MM.1S (cell line): ENCODE data around the gene PIGU.

Source experiments
- DNase-seq: peaks from one replicate; pipeline ENCODE4 v3.0.0-alpha.2; 2015
- H2AFZ ChIP-seq: fragments of 300-600 bp; sonication (generic); 2 replicates; pipeline ENCODE4 v1.6.0; 2016; ENCODE audit warnings: antibody characterized with exemption, low read length
- H3F3A ChIP-seq: fragments of 300-600 bp; sonication (generic); 2 replicates; pipeline ENCODE4 v1.6.1; 2016; ENCODE audit warnings: mild to moderate bottlenecking, antibody characterized with exemption, low read length, moderate library complexity, mixed read lengths; ENCODE audit not compliant: insufficient read depth
- H3K27ac ChIP-seq: fragments of 300-600 bp; sonication (generic); 2 replicates; pipeline ENCODE4 v1.5.1; 2016; ENCODE audit warnings: mild to moderate bottlenecking, low read length
- H3K27me3 ChIP-seq: fragments of 300-600 bp; sonication (generic); replicated peaks from 2 replicates; pipeline ENCODE4 v1.6.0; 2016; ENCODE audit warnings: low read length; ENCODE audit not compliant: insufficient read depth
- H3K36me3 ChIP-seq: fragments of 300-600 bp; sonication (generic); replicated peaks from 2 replicates; pipeline ENCODE4 v1.6.1; 2016; ENCODE audit warnings: mild to moderate bottlenecking, low read length, mixed read lengths; ENCODE audit not compliant: insufficient read depth
- H3K4me1 ChIP-seq: fragments of 300-600 bp; sonication (generic); 2 replicates; pipeline ENCODE4 v1.6.1; 2016; ENCODE audit warnings: low read length, mixed read lengths
- H3K4me2 ChIP-seq: fragments of 300-600 bp; sonication (generic); 2 replicates; pipeline ENCODE4 v1.6.0; 2016; ENCODE audit warnings: low read depth, low read length
- H3K4me3 ChIP-seq: fragments of 300-600 bp; sonication (generic); 2 replicates; pipeline ENCODE4 v1.5.1; 2016; ENCODE audit warnings: low read length, mixed read lengths
- H3K79me2 ChIP-seq: fragments of 300-600 bp; sonication (generic); 2 replicates; pipeline ENCODE4 v1.6.1; 2016; ENCODE audit warnings: mixed run types, low read length, mixed read lengths
- H3K9ac ChIP-seq: fragments of 300-600 bp; sonication (generic); 2 replicates; pipeline ENCODE4 v1.6.1; 2016; ENCODE audit warnings: low read length, mixed read lengths
- H3K9me2 ChIP-seq: fragments of 300-600 bp; sonication (generic); replicated peaks from 2 replicates; pipeline ENCODE4 v1.6.1; 2016; ENCODE audit warnings: mild to moderate bottlenecking, low read length, mixed read lengths; ENCODE audit not compliant: insufficient read depth
- H3K9me3 ChIP-seq: fragments of 300-600 bp; sonication (generic); replicated peaks from 2 replicates; pipeline ENCODE4 v1.6.1; 2016; ENCODE audit warnings: mild to moderate bottlenecking, low read length, mixed read lengths; ENCODE audit not compliant: insufficient read depth
- H4K20me1 ChIP-seq: fragments of 300-600 bp; sonication (generic); 2 replicates; pipeline ENCODE4 v1.6.1; 2016; ENCODE audit warnings: mild to moderate bottlenecking, low read length, moderate library complexity, mixed read lengths; ENCODE audit not compliant: insufficient read depth
- EZH2 ChIP-seq: fragments of 300-600 bp; sonication (generic); optimal IDR thresholded peaks from 2 replicates; pipeline ENCODE3; 2017; ENCODE audit warnings: low read depth, mild to moderate bottlenecking, antibody characterized with exemption, low read length, mixed read lengths
- EZH2phosphoT487 ChIP-seq: fragments of 300-600 bp; sonication (generic); IDR thresholded peaks from 2 replicates; pipeline ENCODE4 v1.6.1; 2018; ENCODE audit warnings: antibody characterized with exemption, low read length
- TF ChIP-seq, protein P1 (sequence below): fragments of 300-600 bp; sonication (generic); IDR thresholded peaks from 2 replicates; pipeline ENCODE4 v1.5.1; 2016; ENCODE audit warnings: antibody characterized with exemption, low read length, mixed read lengths

PIGU gene

DNA sequence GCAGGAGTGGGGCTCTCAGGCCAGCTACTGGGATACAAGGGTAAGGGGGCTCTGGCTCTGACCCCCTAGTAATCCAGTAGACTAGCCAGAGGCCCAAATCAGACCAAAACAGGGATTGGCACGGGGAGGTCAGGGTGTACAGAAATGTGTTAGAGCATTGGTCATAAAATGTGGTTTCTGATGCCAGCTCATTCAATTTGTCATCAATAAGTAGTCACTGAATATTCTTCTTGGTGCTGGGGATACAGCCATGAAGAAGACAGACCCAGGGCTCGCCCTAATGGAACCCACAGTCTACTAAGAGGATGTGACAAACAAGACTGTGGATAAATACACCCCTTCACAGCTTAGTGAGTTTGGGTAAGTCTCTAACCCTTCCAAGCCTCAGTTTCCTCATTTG, 107.3 kb downstream of the PIGU start:
- no peaks in the 10 kb centered on the region for H3F3A ChIP-seq
- H3K9me3 ChIP-seq = no peaks in the 10 kb centered on the region
- no peaks in the 10 kb centered on the region for H3K79me2 ChIP-seq
- no peak overlapping the region for H3K27ac ChIP-seq
- no peak overlapping the region for H3K4me3 ChIP-seq
- no peak for DNase-seq
- no peaks in the 10 kb centered on the region for H3K36me3 ChIP-seq
- H3K27me3 ChIP-seq = no peaks in the 10 kb centered on the region
- H2AFZ ChIP-seq = no peak overlapping the region
- no peaks in the 10 kb centered on the region for H4K20me1 ChIP-seq
- no peaks in the 10 kb centered on the region for H3K9me2 ChIP-seq
- H3K9ac ChIP-seq = no peak overlapping the region
- no peak overlapping the region for H3K4me2 ChIP-seq
- TF ChIP-seq, protein P1, sequence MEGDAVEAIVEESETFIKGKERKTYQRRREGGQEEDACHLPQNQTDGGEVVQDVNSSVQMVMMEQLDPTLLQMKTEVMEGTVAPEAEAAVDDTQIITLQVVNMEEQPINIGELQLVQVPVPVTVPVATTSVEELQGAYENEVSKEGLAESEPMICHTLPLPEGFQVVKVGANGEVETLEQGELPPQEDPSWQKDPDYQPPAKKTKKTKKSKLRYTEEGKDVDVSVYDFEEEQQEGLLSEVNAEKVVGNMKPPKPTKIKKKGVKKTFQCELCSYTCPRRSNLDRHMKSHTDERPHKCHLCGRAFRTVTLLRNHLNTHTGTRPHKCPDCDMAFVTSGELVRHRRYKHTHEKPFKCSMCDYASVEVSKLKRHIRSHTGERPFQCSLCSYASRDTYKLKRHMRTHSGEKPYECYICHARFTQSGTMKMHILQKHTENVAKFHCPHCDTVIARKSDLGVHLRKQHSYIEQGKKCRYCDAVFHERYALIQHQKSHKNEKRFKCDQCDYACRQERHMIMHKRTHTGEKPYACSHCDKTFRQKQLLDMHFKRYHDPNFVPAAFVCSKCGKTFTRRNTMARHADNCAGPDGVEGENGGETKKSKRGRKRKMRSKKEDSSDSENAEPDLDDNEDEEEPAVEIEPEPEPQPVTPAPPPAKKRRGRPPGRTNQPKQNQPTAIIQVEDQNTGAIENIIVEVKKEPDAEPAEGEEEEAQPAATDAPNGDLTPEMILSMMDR = no peak
- TF ChIP-seq EZH2 (no peak), EZH2phosphoT487 (no peak)
- H3K4me1 ChIP-seq = no peaks in the 10 kb centered on the region

- Histone ChIP-seq H3K9ac (no peak overlapping the region), H3K36me3 (no peaks in the 10 kb centered on the region), H2AFZ (no peak overlapping the region), H3K9me2 (no peaks in the 10 kb centered on the region), H3F3A (no peaks in the 10 kb centered on the region), H3K9me3 (no peaks in the 10 kb centered on the region), H4K20me1 (no peaks in the 10 kb centered on the region), H3K27ac (no peak overlapping the region), H3K4me1 (no peaks in the 10 kb centered on the region), H3K79me2 (no peaks in the 10 kb centered on the region), H3K4me3 (no peak overlapping the region), H3K27me3 (no peaks in the 10 kb centered on the region), H3K4me2 (no peak overlapping the region)
- TF ChIP-seq, protein P1 = no peak
- TF ChIP-seq EZH2 (no peak), EZH2phosphoT487 (no peak)
- no peak for DNase-seq
Measured at GRCh38 chr20:34567892-34568865, 108.7 kb downstream of the PIGU start.

DNA sequence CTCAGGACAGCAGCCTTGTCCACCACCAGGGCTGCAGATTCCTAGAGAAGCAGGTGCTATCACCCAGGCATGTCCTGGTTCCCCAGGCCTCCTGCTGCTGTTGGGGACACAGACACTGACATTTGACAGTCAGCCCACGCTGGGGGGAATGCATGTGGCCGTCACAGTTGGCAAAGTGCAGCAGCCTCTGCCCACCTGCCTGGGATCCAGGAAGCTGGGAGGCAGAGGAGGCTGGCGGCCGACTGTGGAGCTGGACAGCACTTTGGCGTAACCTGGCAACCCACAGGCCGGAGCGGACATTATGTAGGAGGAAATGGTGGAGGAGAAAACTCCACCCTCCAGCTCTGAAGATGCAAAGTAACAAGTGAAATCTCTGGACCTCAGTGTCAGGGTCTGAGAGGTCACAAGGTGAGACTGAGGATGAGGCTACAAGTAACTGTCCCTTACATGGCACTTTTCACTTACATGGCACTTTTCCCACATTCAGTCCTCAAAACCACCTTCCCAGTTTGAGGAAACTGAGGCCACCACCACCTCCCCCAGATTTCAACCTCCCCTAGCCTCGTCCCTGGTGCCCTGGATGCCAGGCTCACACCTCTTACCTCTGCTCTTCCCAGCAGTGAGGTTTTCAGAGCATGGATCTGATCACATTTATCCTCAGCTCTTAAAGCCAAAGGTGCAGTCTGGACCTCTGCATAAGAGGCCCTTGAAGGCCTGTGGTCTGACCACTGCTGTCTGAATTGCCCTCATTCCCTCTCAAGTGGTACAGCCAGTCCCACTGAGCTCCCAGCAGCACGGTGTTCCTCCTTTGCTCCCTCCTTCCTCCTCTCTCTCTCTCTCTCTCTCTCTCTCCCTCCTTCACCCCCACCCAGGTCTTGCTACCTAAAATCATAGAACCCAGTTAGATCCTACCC, 109.7 kb downstream of the PIGU start:
- no peak for DNase-seq
- TF ChIP-seq, protein P1 = no peak
- TF ChIP-seq EZH2phosphoT487 (no peak), EZH2 (no peak)
- H2AFZ ChIP-seq = no peak overlapping the region
- H3K79me2 ChIP-seq = no peaks in the 10 kb centered on the region
- no peaks in the 10 kb centered on the region for H3K4me1 ChIP-seq
- H3K9me3 ChIP-seq = no peaks in the 10 kb centered on the region
- H3K4me2 ChIP-seq = no peak overlapping the region
- no peaks in the 10 kb centered on the region for H3F3A ChIP-seq
- no peak overlapping the region for H3K9ac ChIP-seq
- no peaks in the 10 kb centered on the region for H4K20me1 ChIP-seq
- H3K36me3 ChIP-seq = no peaks in the 10 kb centered on the region
- no peaks in the 10 kb centered on the region for H3K27me3 ChIP-seq
- no peak overlapping the region for H3K4me3 ChIP-seq
- no peak overlapping the region for H3K27ac ChIP-seq
- H3K9me2 ChIP-seq = no peaks in the 10 kb centered on the region
